Vagina (tissue), 2 donors: Measurements from ENCODE around the gene TIMP2. TPM values are rescaled to one million over a fixed set of nuclear protein-coding genes. Genes with fewer than 3 reads are reported as not detected.
A peak's percentile ranks its signal among the peaks of the same experiment; 100 is the strongest.

Source experiments
- DNase-seq, 2 donors: peaks; one replicate each; pipeline ENCODE4 v3.0.0-alpha.2; 2017; ENCODE audit errors: extremely low spot score in 2 of 2
- H3K27ac ChIP-seq: fragments of 200-600 bp; sonication (generic); one replicate; pipeline ENCODE4 v1.5.1; 2019
- H3K27me3 ChIP-seq: fragments of 200-600 bp; sonication (generic); one replicate; pipeline ENCODE4 v1.5.1; 2019
- H3K36me3 ChIP-seq, 2 donors: fragments of 200-600 bp; sonication (generic); one replicate each; pipeline ENCODE4 v1.5.1; 2017 to 2019
- H3K4me1 ChIP-seq: fragments of 200-600 bp; sonication (generic); one replicate; pipeline ENCODE4 v1.5.1; 2019
- H3K4me3 ChIP-seq, 2 donors: fragments of 200-600 bp; sonication (generic); 1 replicate in 1 of 2; 2 replicates in 1 of 2; pipeline ENCODE4 v1.5.1; 2016 to 2019
- H3K9me3 ChIP-seq: fragments of 200-600 bp; sonication (generic); one replicate; pipeline ENCODE4 v1.5.1; 2019
- CTCF ChIP-seq, 3 experiments: fragments of 450-650 bp in 2 of 3; fragments of 200-600 bp in 1 of 3; sonication (generic) in 1 of 3; IDR thresholded peaks; one replicate each; pipeline ENCODE4 v1.5.1; 2017 to 2019; ENCODE audit warnings: antibody characterized with exemption in 3 of 3, mild to moderate bottlenecking in 2 of 3, moderate library complexity in 2 of 3
- POLR2A ChIP-seq, 2 donors: fragments of 450-650 bp; IDR thresholded peaks; one replicate each; pipeline ENCODE4 v1.6.1; 2017; ENCODE audit warnings: antibody characterized with exemption in 2 of 2, mild to moderate bottlenecking in 2 of 2, moderate library complexity in 2 of 2
- POLR2AphosphoS5 ChIP-seq, 2 donors: sonication (generic); formaldehyde crosslinking; IDR thresholded peaks; one replicate each; pipeline ENCODE4 v1.9.0; 2017; ENCODE audit warnings: antibody characterized with exemption in 2 of 2, mild to moderate bottlenecking in 2 of 2, low read depth in 1 of 2; ENCODE audit not compliant: insufficient read depth in 1 of 2
- intact Hi-C: fragments of 100-400 bp; cut with DNase I; formaldehyde crosslinking; loops from one replicate; pipeline ENCODE4 v1.15.1; 2023
- total RNA-seq: library from RNA; depleted of rRNA; stranded (reverse); fragments of >200 nt; gene quantifications from one replicate; pipeline ENCODE4 v1.2.3, GENCODE V29; 2016

TIMP2 gene
- total RNA-seq, 1 donor from 2014 or later, result 181 TPM

- Histone ChIP-seq H3K9me3 (no peaks in the 10 kb centered on the region), H3K36me3 (no peaks in the 10 kb centered on the region), H3K27ac (peak overlapping the region; percentile 89), H3K4me1 (peaks cover 50% of the 10 kb centered on the region), H3K27me3 (no peaks in the 10 kb centered on the region), H3K4me3 (no peak overlapping the region)
- no peak for DNase-seq
- intact Hi-C loops, result loop anchor here (5.0 to 10.0 kb wide), 2 partner anchors 46 to 109 kb away; partner anchors contain the start of gene TIMP2
- peak in 1 of 2 donors; percentile 36 for TF ChIP-seq POLR2AphosphoS5 (IDR thresholded peaks at IDR 0.05; ENCODE audit: insufficient read depth in 1 of 2, low read depth in 1 of 2)
- no peak for TF ChIP-seq POLR2A (IDR thresholded peaks at IDR 0.05)
- peak; percentile 78 to 95 (median 92) for TF ChIP-seq CTCF (IDR thresholded peaks at IDR 0.05)
Measured at GRCh38 chr17:78970834-78971755, 45.9 kb upstream of the TIMP2 start.

GRCh38 chr17:78969865-78970264 lies 44.7 kb upstream of the TIMP2 start:
- H3K27ac ChIP-seq, result no peak overlapping the region
- no peak for TF ChIP-seq POLR2A (IDR thresholded peaks at IDR 0.05)
- TF ChIP-seq CTCF (IDR thresholded peaks at IDR 0.05), result no peak
- no peak for TF ChIP-seq POLR2AphosphoS5 (IDR thresholded peaks at IDR 0.05; ENCODE audit: insufficient read depth in 1 of 2, low read depth in 1 of 2)
- no peaks in the 10 kb centered on the region for H3K36me3 ChIP-seq

GRCh38 chr17:78967782-78968362 lies 42.7 kb upstream of the TIMP2 start:
- Histone ChIP-seq H3K27me3 (no peaks in the 10 kb centered on the region), H3K4me1 (peaks cover 18% of the 10 kb centered on the region), H3K9me3 (no peaks in the 10 kb centered on the region), H3K27ac (no peak overlapping the region), H3K36me3 (no peaks in the 10 kb centered on the region), H3K4me3 (no peak overlapping the region)
- intact Hi-C loops, result no loop called here
- TF ChIP-seq POLR2A (IDR thresholded peaks at IDR 0.05), result no peak
- no peak for TF ChIP-seq CTCF (IDR thresholded peaks at IDR 0.05)
- no peak for TF ChIP-seq POLR2AphosphoS5 (IDR thresholded peaks at IDR 0.05; ENCODE audit: insufficient read depth in 1 of 2, low read depth in 1 of 2)
- DNase-seq, result no peak

More at GRCh38 chr17:78969865-78970264, 44.7 kb upstream of the TIMP2 start:
- H3K4me3 ChIP-seq, result no peak overlapping the region
- no peaks in the 10 kb centered on the region for H3K27me3 ChIP-seq
- peaks cover 37% of the 10 kb centered on the region for H3K4me1 ChIP-seq
- DNase-seq, result no peak
- H3K9me3 ChIP-seq, result no peaks in the 10 kb centered on the region
- intact Hi-C loops, result loop anchor here (5.0 to 10.0 kb wide), 2 partner anchors 45 to 108 kb away; partner anchors contain the start of gene TIMP2

- H3K4me3 ChIP-seq, result no peak overlapping the region
- H3K36me3 ChIP-seq, result no peaks in the 10 kb centered on the region
- H3K27ac ChIP-seq, result no peak overlapping the region
- no peaks in the 10 kb centered on the region for H3K9me3 ChIP-seq
- intact Hi-C loops, result no loop called here
- no peaks in the 10 kb centered on the region for H3K27me3 ChIP-seq
- peaks cover 18% of the 10 kb centered on the region for H3K4me1 ChIP-seq
- no peak for TF ChIP-seq POLR2AphosphoS5 (IDR thresholded peaks at IDR 0.05; ENCODE audit: insufficient read depth in 1 of 2, low read depth in 1 of 2)
- no peak for TF ChIP-seq CTCF (IDR thresholded peaks at IDR 0.05)
- TF ChIP-seq POLR2A (IDR thresholded peaks at IDR 0.05), result no peak
- no peak for DNase-seq
Measured at GRCh38 chr17:78966910-78967600, 41.9 kb upstream of the TIMP2 start.
